Stimulated activated CD4-positive, alpha-beta T cell treated with anti-CD3 and anti-CD28 coated beads, Interleukin-1b, Interleukin-23, amount 100 ng/mL, for 24 hours (primary cell): ENCODE measurements around the gene SGMS1.
A peak's percentile ranks its signal among the peaks of the same experiment; 100 is the strongest.
"Not testable (repeated sequence)": the region's sequence is repeated elsewhere in the genome, so short reads cannot be mapped to it uniquely, and the experiment has no call there.

Source experiments
- DNase-seq, 4 experiments: peaks; one replicate each; pipeline ENCODE4 v3.0.0-alpha.2; 2020; ENCODE audit warnings: low read depth in 4 of 4, low spot score in 1 of 4

Gene SGMS1

DNA sequence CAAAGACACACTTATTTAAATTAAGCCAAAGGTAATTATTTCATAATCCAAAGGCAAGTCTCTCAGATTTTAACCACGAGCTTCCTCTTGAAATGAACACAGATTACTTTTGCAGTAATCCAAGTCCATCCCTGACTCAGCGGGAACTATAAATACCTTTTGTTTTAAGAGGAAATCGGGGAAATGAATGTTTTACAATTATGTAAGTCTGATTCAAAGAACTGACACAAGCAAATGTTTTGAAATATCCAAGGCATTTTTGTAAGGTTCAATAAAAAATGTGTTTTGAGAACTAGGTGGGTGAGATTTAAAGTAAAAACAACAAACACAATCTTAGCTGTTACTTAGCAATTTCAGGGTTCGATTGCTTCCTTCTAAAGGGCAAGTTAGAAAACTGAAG lies 192.6 kb downstream of the SGMS1 start:
- DNase-seq: no peak

DNA sequence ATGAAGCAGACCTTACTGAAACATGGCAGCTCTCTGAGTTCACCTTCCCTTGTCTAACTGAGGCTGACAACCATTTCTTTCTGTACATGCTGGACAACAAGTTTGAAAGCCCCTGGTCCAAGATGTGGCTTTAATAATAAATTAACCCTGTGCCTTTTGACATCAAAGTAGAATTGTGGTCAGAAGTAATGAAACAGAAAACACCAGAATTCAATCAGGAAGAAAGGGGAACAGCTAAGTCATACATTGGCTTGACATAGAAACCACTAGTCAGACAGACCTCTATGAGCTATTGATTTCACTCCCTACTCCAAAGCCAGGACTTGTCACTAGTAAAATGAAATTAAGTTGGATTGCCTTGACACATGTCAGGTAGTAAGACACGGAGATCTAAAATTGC lies 197.3 kb downstream of the SGMS1 start:
- DNase-seq: no peak

DNA sequence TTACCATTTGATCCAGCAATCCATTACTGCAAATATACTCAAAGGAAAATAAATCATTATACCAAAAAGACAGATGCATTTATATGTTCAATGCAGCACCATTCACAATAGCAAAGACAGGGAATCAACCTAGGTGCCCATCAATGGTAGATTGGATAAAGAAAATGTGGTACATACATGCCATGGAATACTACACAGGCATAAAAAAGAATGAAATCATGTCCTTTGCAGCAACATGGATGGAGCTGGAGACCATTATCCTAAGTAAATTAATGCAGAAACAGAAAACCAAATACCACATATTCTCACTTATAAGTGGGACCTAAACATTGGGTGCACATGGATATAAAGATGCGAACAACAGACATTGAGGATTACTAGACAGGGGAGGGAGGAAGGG lies 198.5 kb downstream of the SGMS1 start:
- DNase-seq: not testable (repeated sequence)

DNA sequence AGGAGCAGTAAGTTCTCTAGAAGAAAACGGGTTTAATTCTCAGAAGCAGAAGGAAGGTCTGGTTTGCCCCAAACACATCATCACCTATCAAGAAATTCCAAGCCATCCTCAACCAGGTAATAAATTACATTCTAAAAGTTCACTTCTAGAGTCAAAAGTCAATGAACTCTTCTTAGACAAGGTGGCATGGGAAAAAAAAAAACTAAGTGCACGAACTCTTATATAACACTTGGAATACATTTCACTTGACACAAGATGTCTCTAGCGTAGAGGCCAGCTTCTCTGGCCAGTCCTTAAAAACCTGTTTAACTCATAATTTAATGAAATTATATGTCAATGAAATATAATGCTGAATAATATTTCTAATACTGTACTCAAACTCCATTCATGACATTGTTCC lies 200.3 kb downstream of the SGMS1 start:
- no peak for DNase-seq

DNA sequence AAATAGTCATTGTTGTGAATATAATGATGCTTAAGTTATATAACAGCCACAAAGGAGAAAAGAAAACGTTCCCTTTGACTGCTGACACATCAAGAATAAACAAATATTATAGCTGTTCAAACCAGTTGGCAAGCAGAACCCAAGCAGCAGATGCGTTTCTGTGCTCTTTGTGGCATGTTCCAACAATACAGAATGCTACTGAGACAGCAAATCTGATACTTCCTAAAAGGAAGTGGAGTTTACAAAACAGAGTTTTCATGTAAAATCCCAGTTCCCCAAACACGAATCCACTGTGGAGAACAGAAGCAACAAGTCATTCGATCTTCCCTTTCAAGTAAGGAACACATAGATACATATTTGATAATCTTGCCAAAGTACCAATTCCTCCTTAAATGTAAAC lies 201.5 kb downstream of the SGMS1 start:
- DNase-seq: no peak

DNA sequence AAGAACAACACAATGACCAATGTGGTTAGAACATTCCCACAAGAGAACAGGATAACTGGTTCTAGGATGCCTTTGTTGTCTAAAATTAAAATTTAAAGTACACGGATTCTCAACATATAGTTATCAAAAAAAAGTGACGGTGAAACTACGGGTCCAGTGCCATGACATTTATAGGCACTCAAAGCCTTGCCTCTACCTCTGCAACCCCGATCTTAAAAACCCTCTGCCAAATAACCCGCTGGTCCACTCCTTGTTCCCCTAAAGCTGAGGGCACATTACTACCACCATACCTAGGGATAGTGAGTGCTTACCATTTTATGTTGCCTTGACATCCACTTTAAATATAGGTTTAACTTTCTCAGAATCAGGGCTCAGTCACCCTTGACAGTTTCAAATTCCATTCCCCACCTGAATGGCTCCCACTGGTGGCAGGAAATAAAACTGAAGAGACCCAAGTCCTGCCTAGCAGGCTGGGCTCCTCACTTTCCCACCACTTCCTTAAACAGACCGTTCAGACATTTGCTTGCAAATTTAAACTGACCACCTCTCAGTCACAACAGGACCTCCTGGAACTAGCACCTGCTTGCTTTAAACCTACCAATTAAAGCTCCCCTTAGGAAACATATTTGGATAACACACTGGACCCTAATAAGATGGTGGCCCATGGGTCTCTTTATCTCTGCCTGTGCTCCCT lies 202.6 kb downstream of the SGMS1 start:
- DNase-seq: peak in 1 of 4 experiments; percentile 18

DNA sequence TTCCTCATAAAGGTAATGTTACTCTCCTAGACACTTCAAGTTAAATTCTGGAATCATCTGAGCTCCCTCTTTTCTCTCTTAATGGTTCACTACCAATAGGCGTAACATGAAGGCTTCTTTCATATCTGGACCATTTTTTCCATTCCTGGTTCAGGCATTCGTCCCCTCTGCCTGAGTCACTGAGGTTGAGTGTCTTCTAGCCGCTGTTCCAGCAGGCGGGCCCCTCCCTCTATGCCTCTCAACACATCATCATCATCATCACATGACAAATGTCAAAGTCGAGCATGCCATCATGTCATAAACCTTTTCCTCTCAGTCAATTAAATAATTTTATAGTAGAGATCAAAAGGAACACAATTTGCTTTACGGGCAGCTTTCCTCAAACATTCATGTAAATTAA lies 203.6 kb downstream of the SGMS1 start:
- no peak for DNase-seq

DNA sequence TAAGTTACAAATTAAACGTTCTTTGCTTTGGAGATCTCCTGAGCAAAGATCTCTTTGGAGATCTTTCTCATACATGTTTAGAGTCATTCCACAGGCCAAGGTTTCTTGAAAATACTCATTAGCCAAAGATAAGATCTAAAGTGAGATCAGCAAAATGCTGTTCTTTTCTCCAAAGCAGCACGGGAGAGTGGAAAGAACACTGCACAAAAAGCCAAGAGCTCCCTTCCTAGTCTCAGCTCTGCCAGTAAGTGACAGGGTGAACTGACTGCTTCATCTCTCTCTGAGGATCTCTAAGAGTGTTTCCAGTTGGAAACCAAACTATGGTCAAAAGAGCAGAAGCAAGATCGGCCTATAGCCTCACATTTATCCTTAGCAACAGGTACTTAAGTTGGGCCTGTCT lies 204.0 kb downstream of the SGMS1 start:
- no peak for DNase-seq

DNA sequence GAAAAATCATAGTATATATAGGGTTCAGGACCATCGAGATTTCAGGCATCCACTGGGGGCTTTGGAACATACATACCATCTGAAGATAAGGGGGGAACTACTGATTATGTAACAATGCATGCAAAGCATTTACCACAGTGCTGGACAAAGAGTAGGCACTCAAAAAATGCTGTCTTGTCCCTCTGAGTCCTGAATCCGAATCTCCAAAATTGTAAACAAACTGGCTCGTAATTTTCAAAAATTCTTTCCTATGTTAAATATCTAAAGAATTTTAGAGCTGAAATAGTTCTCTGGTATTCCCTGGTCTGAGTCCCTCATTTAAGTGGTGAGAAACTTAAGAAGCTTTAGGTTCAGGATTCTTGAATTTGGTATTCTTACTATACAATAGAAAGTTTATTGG lies 204.7 kb downstream of the SGMS1 start:
- no peak for DNase-seq

DNA sequence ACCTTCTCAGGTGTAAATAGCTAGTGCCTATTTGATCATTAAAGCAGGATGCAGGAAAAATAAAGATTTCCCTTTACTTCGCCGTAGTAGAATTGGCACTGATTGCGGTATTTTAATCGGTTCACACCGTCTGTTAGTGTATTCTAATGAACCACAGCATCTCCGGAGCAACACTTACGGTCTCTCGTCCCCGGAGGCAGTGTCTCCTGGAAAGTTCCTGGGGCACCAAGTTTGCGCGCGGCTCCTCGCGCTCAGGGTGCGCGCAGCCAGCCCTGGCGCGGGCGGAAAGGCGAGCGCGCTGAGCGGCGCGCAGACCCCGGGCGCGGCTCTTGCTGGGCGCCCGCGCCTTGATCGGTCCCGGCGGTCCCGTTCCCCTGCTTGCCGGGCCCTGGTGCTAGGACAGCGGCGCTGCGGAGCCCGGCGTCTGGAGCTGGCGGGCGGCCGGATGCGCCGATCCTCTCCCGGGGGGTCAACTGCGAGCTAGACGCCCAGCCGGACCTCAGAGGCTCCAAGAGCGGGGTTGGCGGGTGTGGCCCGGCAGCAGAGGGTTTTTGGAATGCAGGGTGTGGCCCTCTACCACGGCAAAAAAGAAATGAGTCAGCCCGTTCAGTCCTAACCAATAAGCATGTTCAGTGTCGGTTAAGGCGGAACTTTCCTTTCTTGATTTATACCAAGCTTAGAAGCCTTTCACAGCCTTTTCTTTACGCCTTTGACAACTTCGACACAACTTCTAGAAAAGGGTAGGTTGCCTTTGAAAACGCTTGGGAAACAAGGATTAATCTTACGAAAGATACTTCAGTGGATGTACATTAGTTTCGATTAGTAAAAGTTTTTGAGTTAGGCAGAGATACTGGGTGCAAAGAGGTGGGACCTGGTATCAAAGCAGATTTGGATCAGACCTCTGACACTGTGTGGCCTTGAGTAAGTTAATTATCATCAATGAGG lies 205.6 kb downstream of the SGMS1 start:
- DNase-seq: peak in 3 of 4 experiments; percentile 18 to 34 (median 25)

DNA sequence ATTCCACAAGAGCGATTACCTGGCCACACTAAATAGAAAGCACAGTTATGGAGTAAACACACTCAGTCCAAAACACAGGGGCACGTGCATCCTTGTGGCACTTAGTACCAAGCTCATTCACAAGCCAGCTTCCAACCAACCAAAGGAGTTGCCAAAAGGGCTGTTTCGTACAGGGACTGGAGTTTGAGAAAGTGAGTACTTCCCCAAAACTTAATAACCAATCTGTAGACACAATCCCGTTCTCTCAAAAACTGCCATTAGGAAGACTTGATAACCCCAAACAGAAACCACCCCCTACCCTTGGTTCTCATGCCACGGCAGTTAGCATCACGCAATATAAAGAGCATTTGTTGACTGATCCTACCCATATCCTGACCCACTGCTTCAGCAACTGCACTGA lies 206.3 kb downstream of the SGMS1 start:
- DNase-seq: no peak

DNA sequence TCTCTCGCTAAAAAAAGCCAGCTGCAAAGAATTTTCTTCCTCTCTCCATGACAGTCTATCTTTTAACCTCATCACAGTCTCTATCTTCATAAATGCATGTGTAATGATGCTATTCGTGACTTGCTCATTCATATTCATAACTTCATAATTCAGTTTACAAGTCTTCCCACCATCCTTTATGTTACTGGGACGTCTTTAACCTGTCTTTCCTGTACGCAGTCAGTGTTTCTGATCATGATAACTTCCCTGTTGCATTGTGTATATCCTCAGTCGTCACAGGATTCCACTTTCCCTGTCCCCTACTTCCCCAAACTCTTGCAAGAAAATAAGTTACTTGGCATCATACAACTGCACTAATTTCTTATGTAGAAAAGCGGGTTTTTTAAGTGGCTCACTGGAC lies 206.9 kb downstream of the SGMS1 start:
- DNase-seq: no peak

DNA sequence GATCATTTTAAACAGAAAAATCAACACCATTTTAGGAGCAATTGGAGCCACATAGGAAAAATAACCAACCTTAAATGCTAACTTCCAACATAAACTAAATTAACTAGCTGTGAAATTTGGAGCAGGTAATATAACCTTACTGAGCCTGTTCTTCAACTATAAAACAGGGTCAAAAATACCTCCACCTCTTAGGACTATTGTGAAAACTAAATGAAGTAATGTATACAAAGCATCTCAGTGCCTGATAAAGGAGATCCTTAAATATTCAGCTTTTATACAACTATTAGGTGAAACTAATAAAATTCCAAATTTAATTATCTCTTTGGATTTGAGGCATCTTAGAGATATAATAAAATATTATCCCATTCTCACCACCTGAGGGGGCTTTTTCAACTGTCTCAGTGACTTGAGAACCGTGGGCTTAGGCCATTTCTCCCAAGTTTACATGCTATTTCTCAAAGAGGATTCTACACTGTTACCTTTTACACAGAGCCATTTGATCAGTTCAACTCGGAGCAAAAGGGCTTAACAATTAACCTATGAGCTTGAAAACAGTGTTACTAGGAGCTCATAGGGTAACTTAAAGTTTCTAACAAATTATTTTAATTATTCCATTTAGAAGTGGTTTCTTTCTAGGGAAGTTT lies 207.5 kb downstream of the SGMS1 start:
- no peak for DNase-seq

DNA sequence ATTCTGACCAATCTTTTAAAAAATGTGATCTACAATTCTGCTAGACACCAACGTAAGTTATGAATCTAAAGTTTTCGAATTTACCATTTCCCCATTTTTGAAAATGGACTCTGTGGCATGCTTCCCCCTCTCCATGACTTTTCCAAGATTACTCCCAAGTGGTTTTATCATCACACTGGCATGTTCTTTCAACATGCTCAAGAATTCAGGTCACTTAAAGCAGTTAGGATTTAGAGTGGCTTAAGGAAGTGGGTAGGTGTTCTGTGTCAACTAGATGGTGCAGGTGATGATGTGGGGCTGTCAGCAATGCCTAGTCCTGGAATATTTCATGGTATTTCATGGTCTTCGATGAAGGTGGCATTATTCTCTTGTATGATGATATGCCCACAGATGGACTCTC lies 208.5 kb downstream of the SGMS1 start:
- DNase-seq: no peak

DNA sequence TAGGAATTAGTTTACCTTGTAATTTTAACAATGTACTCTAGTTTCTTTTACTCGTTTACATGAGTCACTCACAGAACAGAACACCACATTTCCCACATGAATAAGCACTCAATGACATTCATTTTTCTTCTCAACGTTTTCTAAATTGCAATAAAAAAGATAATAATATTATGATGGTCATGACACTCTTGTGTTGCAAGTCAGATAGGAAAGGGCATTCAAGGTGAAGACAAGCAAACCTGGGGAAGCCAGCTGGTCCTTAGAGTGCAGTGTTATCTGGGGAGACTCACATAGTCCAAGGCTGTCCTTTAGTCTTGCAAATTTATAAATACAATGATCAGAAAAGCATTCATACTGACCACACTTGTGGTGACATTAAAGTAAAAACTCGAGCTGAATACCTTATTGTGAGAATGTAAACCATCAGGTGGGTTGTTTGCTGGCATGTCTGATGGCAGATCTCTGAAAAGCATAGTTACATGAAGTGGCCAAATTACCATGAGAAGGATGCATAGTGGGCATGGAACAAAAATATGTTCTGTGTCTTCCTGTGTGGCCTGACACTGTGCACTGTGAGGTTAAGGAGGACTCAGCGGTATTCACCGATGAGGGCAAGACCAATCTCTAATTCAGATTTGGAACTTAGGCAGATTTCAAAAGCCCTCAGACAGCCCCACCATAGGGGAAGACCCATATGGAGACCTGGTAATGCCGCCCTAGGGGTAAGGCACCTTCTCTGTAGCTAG lies 213.5 kb downstream of the SGMS1 start:
- DNase-seq: no peak

DNA sequence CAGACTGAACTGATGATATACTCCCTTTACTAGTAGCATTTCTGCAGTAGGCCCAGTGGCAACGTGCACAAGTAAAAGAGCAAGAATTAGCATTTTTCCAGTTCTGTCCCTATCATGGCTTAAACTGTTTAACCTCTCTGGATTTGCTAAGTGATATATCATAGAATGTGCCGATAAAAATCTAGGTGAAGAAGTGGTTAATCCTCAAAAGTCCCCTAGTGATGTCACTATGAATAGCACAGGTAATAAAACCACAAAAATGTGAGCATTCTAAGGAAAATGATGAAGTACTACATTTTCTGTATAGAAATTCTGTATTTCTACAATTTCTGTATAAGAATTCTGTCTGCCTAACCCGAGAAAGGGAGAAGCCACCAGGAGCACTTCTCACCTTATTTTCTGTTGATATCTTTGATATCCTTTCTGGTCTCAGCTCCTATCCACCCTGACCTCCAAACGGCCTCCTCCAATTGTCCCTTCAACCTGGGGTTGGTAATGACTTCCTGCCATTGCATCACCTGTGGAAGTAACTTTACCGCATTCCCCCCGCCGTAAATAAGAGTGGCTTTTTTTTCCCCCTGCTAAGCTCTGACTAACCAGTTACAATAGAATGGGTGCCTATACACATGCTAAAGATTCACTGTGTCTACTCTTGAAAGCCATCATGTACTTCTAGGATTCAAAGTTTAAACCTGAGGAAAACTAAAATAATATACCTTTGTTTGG lies 216.5 kb downstream of the SGMS1 start:
- no peak for DNase-seq

DNA sequence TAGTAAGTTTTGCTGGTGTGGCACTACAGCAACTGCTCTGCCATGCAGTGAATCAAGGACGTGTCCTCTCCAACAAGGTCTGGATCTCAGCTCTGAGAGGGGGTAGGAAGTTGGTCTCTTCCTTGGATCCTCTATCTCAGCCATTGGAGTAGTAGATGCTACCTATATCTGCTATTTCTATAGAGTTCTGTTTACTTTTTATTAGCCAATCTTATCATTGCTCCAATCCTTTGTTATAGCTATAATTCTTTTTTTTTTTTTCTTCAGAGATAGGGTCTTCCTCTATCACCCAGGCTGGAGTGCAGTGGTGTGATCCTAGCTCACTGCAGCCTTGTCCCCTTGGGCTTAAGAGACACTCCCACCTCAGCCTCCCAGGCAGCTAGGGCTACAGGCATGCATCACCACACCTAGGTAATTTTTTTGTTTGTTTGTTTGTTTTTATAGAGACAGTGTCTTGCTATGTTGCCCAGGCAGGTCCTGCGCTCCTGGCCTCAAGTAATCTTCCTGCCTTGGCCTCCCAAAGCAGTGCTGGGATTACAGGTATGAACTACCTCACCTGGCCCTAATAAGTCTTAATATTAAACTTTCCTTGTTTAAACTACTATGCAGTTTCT lies 217.2 kb downstream of the SGMS1 start:
- no peak for DNase-seq

DNA sequence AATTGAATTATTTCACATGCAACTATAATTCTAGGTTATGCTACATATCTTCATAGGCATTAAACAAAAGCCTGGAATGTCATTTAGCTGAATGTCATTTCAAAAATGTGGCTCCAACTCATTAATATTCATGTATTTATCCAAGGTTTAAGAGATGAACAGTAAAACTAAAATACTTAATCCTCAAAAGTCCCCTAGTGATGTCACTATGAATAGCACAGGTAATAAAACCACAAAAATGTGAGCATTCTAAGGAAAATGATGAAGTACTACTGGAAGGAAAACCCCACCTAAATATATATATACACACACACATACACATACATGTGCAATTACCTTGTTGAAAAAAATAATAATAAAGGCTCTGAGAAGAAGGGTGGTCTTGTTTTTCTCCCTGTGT lies 218.0 kb downstream of the SGMS1 start:
- DNase-seq: no peak

DNA sequence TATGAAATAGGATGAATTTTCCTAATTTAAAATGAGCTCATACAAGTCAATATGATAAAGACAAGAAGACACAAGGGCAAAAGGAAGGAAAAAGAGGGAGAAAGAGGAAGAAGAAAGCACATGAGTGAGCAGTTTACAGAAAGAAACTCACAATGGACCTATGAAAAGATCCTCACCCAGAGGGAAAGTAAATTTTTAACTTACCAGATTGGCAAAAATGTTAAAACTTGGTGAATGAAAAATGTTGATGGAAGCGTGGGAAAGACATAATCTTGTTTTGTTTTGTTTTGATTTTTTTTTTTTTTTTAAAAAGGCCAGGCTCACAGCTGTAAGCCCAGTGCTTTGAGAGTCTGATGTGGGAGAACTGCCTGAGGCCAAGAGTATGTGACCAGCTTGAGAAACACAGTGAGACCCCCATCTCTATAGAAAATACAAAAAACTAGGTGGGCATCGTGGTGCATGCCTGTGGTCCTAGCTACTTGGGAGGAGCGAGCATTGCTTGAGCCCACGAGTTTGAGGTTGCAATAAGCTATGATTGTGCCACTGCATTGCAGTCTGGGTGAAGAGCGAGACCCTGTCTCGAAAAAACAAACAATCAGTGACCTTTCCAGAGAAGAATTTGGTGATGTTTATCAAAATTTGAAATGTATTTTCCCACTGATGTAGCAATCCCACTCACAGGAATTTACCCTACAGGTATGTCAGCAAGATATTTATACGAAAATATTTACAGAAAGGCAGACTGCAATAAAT lies 219.6 kb downstream of the SGMS1 start:
- DNase-seq: no peak
